ENCODE results near the gene KCND2.

- TF ChIP-seq, protein P1, sequence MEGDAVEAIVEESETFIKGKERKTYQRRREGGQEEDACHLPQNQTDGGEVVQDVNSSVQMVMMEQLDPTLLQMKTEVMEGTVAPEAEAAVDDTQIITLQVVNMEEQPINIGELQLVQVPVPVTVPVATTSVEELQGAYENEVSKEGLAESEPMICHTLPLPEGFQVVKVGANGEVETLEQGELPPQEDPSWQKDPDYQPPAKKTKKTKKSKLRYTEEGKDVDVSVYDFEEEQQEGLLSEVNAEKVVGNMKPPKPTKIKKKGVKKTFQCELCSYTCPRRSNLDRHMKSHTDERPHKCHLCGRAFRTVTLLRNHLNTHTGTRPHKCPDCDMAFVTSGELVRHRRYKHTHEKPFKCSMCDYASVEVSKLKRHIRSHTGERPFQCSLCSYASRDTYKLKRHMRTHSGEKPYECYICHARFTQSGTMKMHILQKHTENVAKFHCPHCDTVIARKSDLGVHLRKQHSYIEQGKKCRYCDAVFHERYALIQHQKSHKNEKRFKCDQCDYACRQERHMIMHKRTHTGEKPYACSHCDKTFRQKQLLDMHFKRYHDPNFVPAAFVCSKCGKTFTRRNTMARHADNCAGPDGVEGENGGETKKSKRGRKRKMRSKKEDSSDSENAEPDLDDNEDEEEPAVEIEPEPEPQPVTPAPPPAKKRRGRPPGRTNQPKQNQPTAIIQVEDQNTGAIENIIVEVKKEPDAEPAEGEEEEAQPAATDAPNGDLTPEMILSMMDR (IDR thresholded peaks at IDR 0.05; ENCODE audit: borderline replicate concordance, extremely low read depth, low read length, poor library complexity, severe bottlenecking): peak; percentile 66
- TF ChIP-seq EZH2 (IDR thresholded peaks at IDR 0.05; ENCODE audit: borderline replicate concordance, low read depth, low read length, severe bottlenecking): no peak
These were observed 452.5 kb downstream of the KCND2 start for GRCh38 chr7:120725376-120726039.

All from DND-41 (cell line).